Osteocyte (in vitro differentiated cells): ENCODE measurements around the gene PIK3R3. TPM values are rescaled to one million over a fixed set of nuclear protein-coding genes. Genes with fewer than 3 reads are reported as not detected.

Source experiments
- DNase-seq: peaks from one replicate; pipeline ENCODE4 v3.0.0; 2021; ENCODE audit warnings: mixed read lengths; ENCODE audit not compliant: unreplicated experiment; ENCODE audit errors: extremely low spot score
- H3K27ac Mint-ChIP-seq: one replicate; pipeline ENCODE4 v1.8.0; 2021; ENCODE audit warnings: mild to moderate bottlenecking, mixed read lengths; ENCODE audit not compliant: unreplicated experiment
- H3K27me3 Mint-ChIP-seq: one replicate; pipeline ENCODE4 v1.8.0; 2021; ENCODE audit warnings: mixed read lengths; ENCODE audit not compliant: unreplicated experiment
- H3K36me3 Mint-ChIP-seq: one replicate; pipeline ENCODE4 v1.8.0; 2021; ENCODE audit warnings: mixed read lengths; ENCODE audit not compliant: unreplicated experiment
- H3K4me1 Mint-ChIP-seq: one replicate; pipeline ENCODE4 v1.8.0; 2021; ENCODE audit warnings: mixed read lengths; ENCODE audit not compliant: unreplicated experiment
- H3K4me3 Mint-ChIP-seq: one replicate; pipeline ENCODE4 v1.8.0; 2021; ENCODE audit warnings: mild to moderate bottlenecking, moderate library complexity, mixed read lengths; ENCODE audit not compliant: unreplicated experiment
- H3K9me3 Mint-ChIP-seq: one replicate; pipeline ENCODE4 v1.8.0; 2021; ENCODE audit warnings: mixed read lengths; ENCODE audit not compliant: unreplicated experiment
- total RNA-seq: library from RNA; stranded (reverse); gene quantifications from 2 replicates; pipeline ENCODE4 v1.2.1, GENCODE V29; 2021
- TF ChIP-seq, protein P1 (sequence below): fragments of 200-600 bp; sonication (generic); IDR thresholded peaks from 2 replicates; pipeline ENCODE4 v1.5.0; 2021; ENCODE audit warnings: antibody characterized with exemption, mild to moderate bottlenecking, moderate library complexity

Gene PIK3R3
- total RNA-seq, 1 donor from 2014 or later = 33.2 TPM

GRCh38 chr1:46136711-46137110 lies 4.3 kb upstream of the PIK3R3 start:
- Mint-ChIP-seq H3K4me3 (peak overlapping the region; percentile 11), H3K9me3 (no peaks in the 10 kb centered on the region), H3K27ac (peak overlapping the region; percentile 84), H3K36me3 (no peaks in the 10 kb centered on the region), H3K4me1 (peaks cover 59% of the 10 kb centered on the region), H3K27me3 (no peaks in the 10 kb centered on the region)
- no peak for DNase-seq
- TF ChIP-seq, protein P1, sequence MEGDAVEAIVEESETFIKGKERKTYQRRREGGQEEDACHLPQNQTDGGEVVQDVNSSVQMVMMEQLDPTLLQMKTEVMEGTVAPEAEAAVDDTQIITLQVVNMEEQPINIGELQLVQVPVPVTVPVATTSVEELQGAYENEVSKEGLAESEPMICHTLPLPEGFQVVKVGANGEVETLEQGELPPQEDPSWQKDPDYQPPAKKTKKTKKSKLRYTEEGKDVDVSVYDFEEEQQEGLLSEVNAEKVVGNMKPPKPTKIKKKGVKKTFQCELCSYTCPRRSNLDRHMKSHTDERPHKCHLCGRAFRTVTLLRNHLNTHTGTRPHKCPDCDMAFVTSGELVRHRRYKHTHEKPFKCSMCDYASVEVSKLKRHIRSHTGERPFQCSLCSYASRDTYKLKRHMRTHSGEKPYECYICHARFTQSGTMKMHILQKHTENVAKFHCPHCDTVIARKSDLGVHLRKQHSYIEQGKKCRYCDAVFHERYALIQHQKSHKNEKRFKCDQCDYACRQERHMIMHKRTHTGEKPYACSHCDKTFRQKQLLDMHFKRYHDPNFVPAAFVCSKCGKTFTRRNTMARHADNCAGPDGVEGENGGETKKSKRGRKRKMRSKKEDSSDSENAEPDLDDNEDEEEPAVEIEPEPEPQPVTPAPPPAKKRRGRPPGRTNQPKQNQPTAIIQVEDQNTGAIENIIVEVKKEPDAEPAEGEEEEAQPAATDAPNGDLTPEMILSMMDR = no peak

DNA sequence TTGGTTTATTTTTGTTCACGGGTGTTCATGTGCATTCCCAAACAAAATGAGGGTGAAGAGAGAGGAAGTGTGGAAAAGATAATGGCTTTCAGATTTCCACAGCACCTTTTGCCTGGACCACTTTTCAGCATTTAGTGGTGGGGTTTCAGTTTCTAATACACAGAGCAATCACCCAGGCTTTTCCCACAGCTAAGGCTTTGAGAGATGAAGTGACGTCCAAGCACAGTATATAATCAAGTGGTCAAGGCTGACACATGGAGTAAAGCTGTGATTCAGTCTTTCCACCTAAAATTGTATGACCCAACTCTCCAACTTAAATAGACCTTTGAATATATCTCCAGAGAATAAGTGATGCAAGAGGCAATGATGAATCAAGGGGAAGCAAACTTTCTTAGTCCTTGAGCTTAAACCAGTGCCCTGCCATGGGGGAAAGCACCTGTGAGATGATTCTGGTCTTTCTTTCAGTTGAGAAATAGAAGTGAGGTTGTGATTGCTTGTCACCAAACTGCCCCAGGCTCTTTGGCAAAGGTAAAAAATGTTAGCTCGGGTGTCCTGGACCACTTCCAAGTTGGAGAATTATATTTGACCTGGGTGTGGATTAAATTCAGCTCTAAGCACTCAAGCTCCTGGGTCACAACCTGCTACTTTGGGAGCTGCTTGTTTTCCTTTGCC lies 2.4 kb upstream of the PIK3R3 start:
- H3K36me3 Mint-ChIP-seq = no peaks in the 10 kb centered on the region
- no peaks in the 10 kb centered on the region for H3K27me3 Mint-ChIP-seq
- TF ChIP-seq, protein P1 = no peak
- H3K4me1 Mint-ChIP-seq = peaks cover 63% of the 10 kb centered on the region
- no peaks in the 10 kb centered on the region for H3K9me3 Mint-ChIP-seq
- peak overlapping the region; percentile 5 for H3K4me3 Mint-ChIP-seq
- H3K27ac Mint-ChIP-seq = peak overlapping the region; percentile 51
- no peak for DNase-seq

DNA sequence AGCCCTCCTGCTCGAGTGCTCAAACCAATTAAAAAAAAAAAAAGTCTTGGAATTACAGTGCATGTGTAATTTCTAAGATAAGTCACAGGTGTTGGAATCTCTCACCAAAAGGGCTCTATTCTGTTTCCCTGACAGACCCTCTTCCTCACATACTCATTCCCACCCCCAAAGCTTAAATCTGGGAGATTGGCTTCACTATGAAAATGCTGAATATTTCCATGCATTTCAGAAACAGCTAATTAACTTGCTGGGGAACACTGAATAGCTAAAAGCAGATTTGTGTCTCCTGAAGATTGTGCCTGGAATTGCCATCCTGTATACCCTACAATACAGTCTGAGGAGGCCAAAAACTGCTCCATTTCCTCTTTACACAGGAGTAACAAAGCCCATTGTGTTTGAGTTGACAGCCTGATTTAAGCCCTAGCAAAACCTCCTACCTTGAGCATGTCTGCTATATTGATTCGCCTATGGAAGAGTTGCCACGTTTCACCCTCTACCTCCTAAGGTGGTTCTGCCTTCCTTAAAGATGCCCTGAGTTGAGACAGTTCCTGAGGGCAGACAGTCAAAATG lies 1.4 kb upstream of the PIK3R3 start:
- H3K4me3 Mint-ChIP-seq = peak overlapping the region; percentile 92
- no peaks in the 10 kb centered on the region for H3K36me3 Mint-ChIP-seq
- DNase-seq = no peak
- no peaks in the 10 kb centered on the region for H3K27me3 Mint-ChIP-seq
- H3K4me1 Mint-ChIP-seq = peaks cover 67% of the 10 kb centered on the region
- TF ChIP-seq, protein P1 = no peak
- H3K27ac Mint-ChIP-seq = peak overlapping the region; percentile 100
- no peaks in the 10 kb centered on the region for H3K9me3 Mint-ChIP-seq

DNA sequence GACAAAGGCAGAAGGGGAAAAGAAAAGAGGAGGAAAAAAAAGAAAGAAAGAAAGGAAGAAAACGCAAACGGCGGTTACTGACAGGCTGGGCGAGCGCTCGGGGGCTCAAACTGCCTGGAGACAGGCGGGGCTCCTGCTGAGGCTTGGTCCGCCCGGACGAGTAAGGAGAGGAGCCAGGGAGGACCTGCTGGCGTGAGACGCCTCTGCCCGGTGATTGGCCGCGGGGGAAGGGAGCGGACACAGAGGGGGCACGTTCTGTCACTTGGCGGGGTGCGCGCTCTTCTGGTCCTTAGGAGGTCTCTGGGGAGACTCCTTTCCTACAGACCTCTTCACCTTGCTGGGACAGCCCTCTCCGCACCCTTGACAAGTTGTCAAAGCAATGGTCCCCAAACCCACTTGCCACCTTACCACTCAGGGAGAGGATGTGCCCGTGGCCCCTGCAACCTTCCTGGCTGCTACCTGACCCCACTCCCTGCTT lies 791 bp upstream of the PIK3R3 start:
- DNase-seq = no peak
- Mint-ChIP-seq H3K36me3 (no peaks in the 10 kb centered on the region), H3K4me1 (peaks cover 66% of the 10 kb centered on the region), H3K9me3 (no peaks in the 10 kb centered on the region), H3K27ac (peak overlapping the region; percentile 100), H3K27me3 (no peaks in the 10 kb centered on the region), H3K4me3 (peak overlapping the region; percentile 92)
- TF ChIP-seq, protein P1 = no peak

GRCh38 chr1:46131712-46132528 lies 509 bp downstream of the PIK3R3 start:
- no peaks in the 10 kb centered on the region for H3K27me3 Mint-ChIP-seq
- TF ChIP-seq, protein P1 = no peak
- no peak for DNase-seq
- H3K9me3 Mint-ChIP-seq = no peaks in the 10 kb centered on the region
- H3K4me1 Mint-ChIP-seq = peaks cover 60% of the 10 kb centered on the region
- peak overlapping the region; percentile 100 for H3K27ac Mint-ChIP-seq
- peak overlapping the region; percentile 92 for H3K4me3 Mint-ChIP-seq
- no peaks in the 10 kb centered on the region for H3K36me3 Mint-ChIP-seq
